HG03432 (cell line): ENCODE results near the gene TRIO.
"Not testable (repeated sequence)": the region's sequence is repeated elsewhere in the genome, so short reads cannot be mapped to it uniquely, and the experiment has no call there.

Experiments used
- ATAC-seq: cut with Tn5 transposase; IDR thresholded peaks from one replicate; pipeline ENCODE4 v1.9.1; 2021; ENCODE audit warnings: mild to moderate bottlenecking, moderate library complexity; ENCODE audit not compliant: unreplicated experiment

The TRIO gene

GRCh38 chr5:14420101-14420811 is 277.1 kb downstream of the TRIO start:
- no peak for ATAC-seq

GRCh38 chr5:14421851-14422250 is 278.7 kb downstream of the TRIO start:
- ATAC-seq, result no peak

DNA sequence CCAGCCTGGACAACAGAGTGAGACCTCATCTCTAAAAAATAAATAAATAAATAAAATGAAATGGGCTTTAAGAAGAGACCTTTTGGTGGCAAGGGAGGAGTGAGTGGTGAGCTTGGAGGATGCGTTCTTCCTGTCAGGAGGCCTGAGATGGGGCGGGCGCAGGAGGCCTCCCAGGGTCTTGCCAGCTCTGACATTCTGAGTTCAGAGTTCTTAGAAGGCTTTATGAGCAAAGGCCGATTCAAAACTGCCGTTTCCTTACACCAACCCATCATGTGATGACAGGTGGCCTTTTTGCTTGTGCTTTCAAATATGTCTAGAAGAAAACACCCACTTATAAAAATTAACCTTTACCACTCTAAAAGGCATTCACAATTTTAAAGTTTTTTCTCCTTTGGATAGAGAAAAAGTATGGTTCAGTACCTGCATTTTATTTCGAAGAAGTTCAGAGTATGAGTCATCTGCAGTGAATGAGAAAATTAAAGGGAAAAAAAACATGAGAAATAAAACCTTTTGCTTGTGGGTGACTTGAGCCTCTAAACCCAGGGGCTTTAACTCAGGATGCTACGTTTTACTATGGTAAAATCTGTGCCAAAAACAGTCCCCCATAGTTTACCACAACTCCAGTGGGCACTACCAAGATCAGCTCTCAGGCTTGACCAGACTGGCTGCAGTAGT is 281.0 kb downstream of the TRIO start:
- no peak for ATAC-seq

- no peak for ATAC-seq
These were observed 282.4 kb downstream of the TRIO start for GRCh38 chr5:14425559-14425958.

GRCh38 chr5:14426521-14426920 is 283.4 kb downstream of the TRIO start:
- no peak for ATAC-seq

DNA sequence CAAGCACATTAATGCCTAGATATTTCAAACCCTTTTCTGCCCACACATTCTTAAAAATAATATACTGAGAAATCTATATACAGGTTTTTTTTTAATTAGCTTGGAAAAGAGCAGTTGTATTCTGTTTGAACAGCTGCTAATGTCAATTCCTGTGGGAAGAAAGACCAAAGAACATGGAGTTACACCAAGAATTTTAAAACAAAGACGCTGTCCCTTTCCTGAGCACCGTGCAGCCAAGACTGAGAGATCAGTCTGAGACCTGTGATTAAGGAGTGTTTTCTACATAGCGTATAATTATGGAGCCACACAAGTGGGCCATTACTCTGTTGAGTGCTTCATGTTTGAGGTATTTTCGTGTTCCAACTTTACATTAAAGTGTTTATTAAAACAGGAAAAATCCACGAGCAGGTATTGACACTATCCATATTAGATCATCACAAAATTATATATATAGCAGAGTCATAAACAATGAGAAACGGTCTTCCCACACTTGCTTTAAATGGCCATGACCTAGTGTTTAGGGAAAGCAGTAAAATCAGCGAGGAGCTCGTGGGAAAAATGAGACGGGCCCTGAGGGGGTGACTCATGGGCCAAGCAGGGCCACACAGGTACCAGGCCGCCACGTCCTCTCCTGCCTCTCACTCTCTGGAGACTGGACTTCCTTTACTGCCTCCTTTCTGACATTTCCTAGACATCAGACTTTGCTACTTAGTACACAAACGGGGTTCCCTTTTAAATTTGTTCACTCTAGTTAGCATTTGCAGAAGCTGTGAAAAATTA is 285.4 kb downstream of the TRIO start:
- ATAC-seq, result no peak

DNA sequence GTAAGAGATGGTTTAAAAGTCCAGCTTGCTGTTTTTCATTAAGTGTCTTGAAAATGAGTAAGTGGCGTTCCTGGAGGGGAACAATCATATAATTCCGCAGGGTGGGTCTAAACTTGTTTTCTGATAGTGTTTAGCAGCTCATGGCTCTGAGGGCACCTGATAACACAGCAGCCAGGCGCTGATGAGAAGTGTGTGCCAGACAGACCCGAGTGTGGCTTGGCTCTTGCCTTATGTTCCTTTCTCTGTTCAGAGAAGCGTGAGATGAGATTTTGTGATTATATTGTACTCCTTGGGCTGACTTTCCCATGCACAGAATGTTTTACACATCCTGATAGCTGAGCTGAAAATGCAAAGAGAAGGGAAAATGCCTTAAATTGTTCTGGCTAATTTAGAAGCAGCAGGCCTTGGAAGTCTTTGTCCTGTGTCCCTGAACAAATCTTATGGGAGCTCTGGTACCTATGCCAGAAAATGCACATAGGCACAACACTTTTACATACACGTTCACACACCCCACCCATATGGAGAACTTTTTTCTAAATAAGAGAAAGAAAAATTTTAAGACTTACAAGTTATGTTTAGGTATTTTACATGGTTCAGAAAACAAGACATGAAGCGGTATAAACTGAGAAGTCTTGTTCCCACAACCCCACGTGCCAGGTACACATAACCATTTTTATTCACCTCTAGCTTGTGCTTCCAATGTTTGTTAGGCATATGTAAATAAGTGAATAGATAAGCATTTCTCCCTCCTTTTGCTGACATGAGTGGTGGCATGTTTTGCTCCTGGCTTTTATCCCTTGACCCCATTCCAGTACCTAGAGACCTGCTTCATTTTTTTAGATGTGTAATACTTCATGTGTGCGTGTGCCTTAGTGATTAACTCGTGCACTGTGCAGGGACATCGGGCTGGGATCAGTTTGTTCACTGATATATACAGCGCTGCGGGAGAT is 286.2 kb downstream of the TRIO start:
- no peak for ATAC-seq

DNA sequence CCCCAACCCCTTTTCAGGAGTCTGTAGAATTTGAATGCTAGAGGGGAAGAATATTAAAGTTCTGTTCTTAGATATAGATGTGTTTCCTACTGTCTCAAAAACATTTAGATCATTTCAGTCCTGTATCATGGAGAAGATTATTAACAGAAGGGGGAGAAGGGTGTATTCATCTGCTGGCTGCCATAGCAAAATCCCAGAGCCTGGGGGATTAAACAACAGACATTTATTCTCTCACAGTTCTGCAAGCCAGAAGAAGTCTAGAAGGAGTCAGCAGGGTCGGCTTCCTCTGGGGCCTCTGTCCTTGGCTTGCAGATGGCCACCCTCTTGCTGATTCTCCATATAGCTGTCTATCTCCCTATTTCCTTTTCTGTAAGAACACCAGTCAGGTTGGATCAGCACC is 288.4 kb downstream of the TRIO start:
- no peak for ATAC-seq

DNA sequence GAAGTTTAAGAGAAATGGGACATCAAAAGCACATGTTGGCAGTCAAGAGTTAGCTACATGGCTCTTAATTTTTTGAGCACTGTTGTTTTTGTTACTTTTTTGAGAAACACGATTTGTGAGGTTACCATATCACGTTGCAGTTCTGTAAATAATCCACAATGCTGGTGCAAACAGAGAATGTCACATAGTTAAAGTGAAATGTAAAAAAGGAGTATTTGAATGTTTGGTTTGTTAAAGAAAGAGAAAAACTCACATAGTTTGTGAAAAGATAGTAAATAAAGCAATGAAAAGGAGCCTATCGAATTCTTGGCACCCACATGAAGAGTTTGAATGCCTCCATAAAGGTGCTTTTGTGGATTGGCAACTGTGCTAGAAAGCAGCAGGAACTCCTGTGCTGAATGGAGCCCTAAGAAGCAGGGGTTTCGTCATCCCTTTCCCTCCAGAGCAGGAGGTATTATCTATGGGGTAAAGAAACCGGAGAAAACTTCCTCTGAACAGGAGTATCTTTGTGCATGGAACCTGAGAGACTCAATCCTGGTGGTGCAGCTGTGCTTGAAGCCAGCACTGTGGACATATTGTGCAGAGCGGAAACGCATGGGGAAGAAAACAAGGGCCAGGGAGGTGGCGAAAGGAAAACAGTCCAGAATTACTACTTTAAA is 289.9 kb downstream of the TRIO start:
- no peak for ATAC-seq

- ATAC-seq, result no peak
These were observed 292.3 kb downstream of the TRIO start for GRCh38 chr5:14435481-14435880.

DNA sequence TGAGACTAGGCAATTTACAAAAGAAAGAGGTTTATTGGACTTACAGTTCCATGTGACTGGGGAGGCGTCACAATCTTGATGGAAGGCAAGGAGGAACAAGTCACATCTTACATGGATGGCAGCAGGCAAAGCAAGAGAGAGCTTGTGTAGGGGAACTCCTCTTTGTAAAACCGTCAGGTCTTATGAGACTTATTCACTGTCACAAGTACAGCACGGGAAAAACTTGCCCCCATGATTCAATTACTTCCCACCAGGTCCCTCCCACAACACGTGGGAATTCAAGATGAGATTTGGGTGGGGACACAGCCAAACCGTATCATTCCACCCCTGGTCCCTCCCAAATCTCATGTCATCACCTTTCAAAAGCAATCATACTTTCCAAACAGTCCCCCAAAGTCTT is 293.0 kb downstream of the TRIO start:
- ATAC-seq, result not testable (repeated sequence)

- ATAC-seq, result peak; percentile 68
These were observed 293.8 kb downstream of the TRIO start for GRCh38 chr5:14436801-14437542.

GRCh38 chr5:14438195-14438606 is 295.1 kb downstream of the TRIO start:
- no peak for ATAC-seq

GRCh38 chr5:14439087-14439871 is 296.1 kb downstream of the TRIO start:
- no peak for ATAC-seq

DNA sequence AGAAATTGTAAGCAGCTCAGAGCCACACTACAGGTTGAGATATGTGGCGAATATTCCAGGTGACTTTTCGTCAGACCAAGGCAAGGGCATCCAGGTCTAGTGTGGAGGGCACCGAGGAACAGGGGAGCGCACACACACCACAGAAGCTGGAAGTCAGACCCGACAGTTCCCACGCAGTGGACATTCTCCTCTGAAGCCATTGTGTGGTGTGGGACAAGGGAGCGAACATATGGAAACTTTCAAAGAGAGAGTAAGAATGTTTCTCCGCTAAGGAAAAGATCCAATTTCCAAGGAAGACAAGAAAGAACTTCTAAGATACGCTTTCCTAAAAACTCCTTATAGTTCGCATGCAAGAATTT is 297.1 kb downstream of the TRIO start:
- no peak for ATAC-seq

GRCh38 chr5:14440582-14441431 is 297.7 kb downstream of the TRIO start:
- no peak for ATAC-seq

GRCh38 chr5:14441641-14442040 is 298.5 kb downstream of the TRIO start:
- no peak for ATAC-seq

- ATAC-seq, result no peak
These were observed 299.4 kb downstream of the TRIO start for GRCh38 chr5:14442536-14442935.
